AG09319 (cell line): Measurements from ENCODE around the gene IRS2.

Source experiments
- DNase-seq: peaks from one replicate; pipeline ENCODE4 v3.0.0-alpha.2; 2010; ENCODE audit warnings: low read depth; ENCODE audit errors: extremely low read depth
- CTCF ChIP-seq: IDR thresholded peaks from 2 replicates; pipeline ENCODE4 v1.5.1; 2011; ENCODE audit warnings: low read depth, mild to moderate bottlenecking, inconsistent platforms, low read length, moderate library complexity

Gene IRS2

GRCh38 chr13:109755551-109755950, 30.8 kb downstream of the IRS2 start:
- no peak for DNase-seq
- no peak for TF ChIP-seq CTCF

GRCh38 chr13:109751477-109751876, 34.9 kb downstream of the IRS2 start:
- no peak for TF ChIP-seq CTCF
- no peak for DNase-seq

GRCh38 chr13:109750221-109750775, 36.1 kb downstream of the IRS2 start:
- DNase-seq: no peak
- no peak for TF ChIP-seq CTCF

- no peak for DNase-seq
- no peak for TF ChIP-seq CTCF
These were observed 37.0 kb downstream of the IRS2 start for GRCh38 chr13:109749365-109749764.

- no peak for DNase-seq
- no peak for TF ChIP-seq CTCF
These were observed 37.7 kb downstream of the IRS2 start for GRCh38 chr13:109748677-109749076.

GRCh38 chr13:109747524-109747923, 38.9 kb downstream of the IRS2 start:
- TF ChIP-seq CTCF: no peak; the same call in 1 of the 2 replicates
- DNase-seq: no peak

- DNase-seq: no peak
- TF ChIP-seq CTCF: no peak
These were observed 40.0 kb downstream of the IRS2 start for GRCh38 chr13:109746364-109746763.
